ENCODE data around the gene CACNA1I. TPM values are rescaled to one million over a fixed set of nuclear protein-coding genes. Genes with fewer than 3 reads are reported as not detected.
A peak's percentile ranks its signal among the peaks of the same experiment; 100 is the strongest.

The CACNA1I gene
- total and polyA plus RNA-seq, 5 donors from 2014 or later, result 0.06 to 10.6 (median 0.32) TPM

- Histone ChIP-seq H3K4me1 (ENCODE audit: control insufficient read depth, insufficient read depth, low read length, poor library complexity, severe bottlenecking) (peaks cover 22% of the 10 kb centered on the region), H3K27ac (ENCODE audit: insufficient read depth, low read length, poor library complexity, severe bottlenecking) (no peak overlapping the region), H3K9me3 (ENCODE audit: control insufficient read depth in 2 of 2, low read length in 2 of 2) (no peaks in the 10 kb centered on the region), H3K27me3 (ENCODE audit: control insufficient read depth, insufficient read depth, low read length) (no peaks in the 10 kb centered on the region), H3K36me3 (ENCODE audit: control insufficient read depth, insufficient read depth, low read length) (no peaks in the 10 kb centered on the region), H3K4me3 (ENCODE audit: low read depth, low read length) (no peak overlapping the region)
- peaks cover 8% of the 10 kb centered on the region for H3K27me3 Mint-ChIP-seq
- H3K4me3 Mint-ChIP-seq, result no peak overlapping the region
- H3K9me3 Mint-ChIP-seq, result peaks cover 0 to 4% (median 2%) of the 10 kb centered on the region in 7 donors
- ATAC-seq (ENCODE audit: low read depth in 2 of 2) (no peak), DNase-seq (no peak)
- H3K36me3 Mint-ChIP-seq, result no peaks in the 10 kb centered on the region
- peaks cover 1 to 40% (median 18%) of the 10 kb centered on the region in 4 donors for H3K4me1 Mint-ChIP-seq
- H3K27ac Mint-ChIP-seq, result no peak overlapping the region
Observed at GRCh38 chr22:39597236-39597869, 26.8 kb downstream of the CACNA1I start.

- H3K9me3 Mint-ChIP-seq, result peaks cover 0 to 7% (median 3%) of the 10 kb centered on the region in 7 donors
- H3K9me3 ChIP-seq (ENCODE audit: control insufficient read depth in 2 of 2, low read length in 2 of 2), result no peaks in the 10 kb centered on the region
- no peaks in the 10 kb centered on the region for H3K27me3 ChIP-seq (ENCODE audit: control insufficient read depth, insufficient read depth, low read length)
- H3K4me1 ChIP-seq (ENCODE audit: control insufficient read depth, insufficient read depth, low read length, poor library complexity, severe bottlenecking), result peaks cover 29% of the 10 kb centered on the region
- ATAC-seq (ENCODE audit: low read depth in 2 of 2) (peak; percentile 61 to 63), DNase-seq (peak; percentile 58 to 80 (median 61))
- H3K36me3 Mint-ChIP-seq, result no peaks in the 10 kb centered on the region
- H3K27ac Mint-ChIP-seq, result peak overlapping the region in 1 of 3 donors; percentile 6
- no peak overlapping the region for H3K27ac ChIP-seq (ENCODE audit: insufficient read depth, low read length, poor library complexity, severe bottlenecking)
- no peak overlapping the region for H3K4me3 ChIP-seq (ENCODE audit: low read depth, low read length)
- peaks cover 7 to 50% (median 25%) of the 10 kb centered on the region in 4 donors for H3K4me1 Mint-ChIP-seq
- peaks cover 5% of the 10 kb centered on the region for H3K27me3 Mint-ChIP-seq
- H3K4me3 Mint-ChIP-seq, result peak overlapping the region in 3 of 4 donors; percentile 28 to 74 (median 48)
- no peaks in the 10 kb centered on the region for H3K36me3 ChIP-seq (ENCODE audit: control insufficient read depth, insufficient read depth, low read length)
Observed at GRCh38 chr22:39598017-39598965, 27.7 kb downstream of the CACNA1I start.

GRCh38 chr22:39600491-39601179, 30.1 kb downstream of the CACNA1I start:
- Mint-ChIP-seq H3K4me1 (peaks cover 10 to 56% (median 31%) of the 10 kb centered on the region in 4 donors), H3K4me3 (no peak overlapping the region), H3K9me3 (peaks cover 0 to 10% (median 3%) of the 10 kb centered on the region in 7 donors), H3K27ac (peak overlapping the region; percentile 25 to 85 (median 66)), H3K36me3 (no peaks in the 10 kb centered on the region), H3K27me3 (peaks cover 3% of the 10 kb centered on the region)
- no peak overlapping the region for H3K4me3 ChIP-seq (ENCODE audit: low read depth, low read length)
- ATAC-seq (ENCODE audit: low read depth in 2 of 2), result no peak
- no peak overlapping the region for H3K27ac ChIP-seq (ENCODE audit: insufficient read depth, low read length, poor library complexity, severe bottlenecking)
- DNase-seq, result no peak
- peaks cover 29% of the 10 kb centered on the region for H3K4me1 ChIP-seq (ENCODE audit: control insufficient read depth, insufficient read depth, low read length, poor library complexity, severe bottlenecking)
- no peaks in the 10 kb centered on the region for H3K36me3 ChIP-seq (ENCODE audit: control insufficient read depth, insufficient read depth, low read length)
- no peaks in the 10 kb centered on the region for H3K27me3 ChIP-seq (ENCODE audit: control insufficient read depth, insufficient read depth, low read length)
- no peaks in the 10 kb centered on the region for H3K9me3 ChIP-seq (ENCODE audit: control insufficient read depth in 2 of 2, low read length in 2 of 2)

- H3K36me3 Mint-ChIP-seq, result no peaks in the 10 kb centered on the region
- H3K4me1 ChIP-seq (ENCODE audit: control insufficient read depth, insufficient read depth, low read length, poor library complexity, severe bottlenecking), result peaks cover 29% of the 10 kb centered on the region
- no peaks in the 10 kb centered on the region for H3K9me3 ChIP-seq (ENCODE audit: control insufficient read depth in 2 of 2, low read length in 2 of 2)
Observed at GRCh38 chr22:39601180-39601535, 30.6 kb downstream of the CACNA1I start.

GRCh38 chr22:39603345-39603744, 32.8 kb downstream of the CACNA1I start:
- Histone ChIP-seq H3K4me3 (ENCODE audit: low read depth, low read length) (no peak overlapping the region), H3K9me3 (ENCODE audit: control insufficient read depth in 2 of 2, low read length in 2 of 2) (no peaks in the 10 kb centered on the region), H3K27me3 (ENCODE audit: control insufficient read depth, insufficient read depth, low read length) (no peaks in the 10 kb centered on the region), H3K4me1 (ENCODE audit: control insufficient read depth, insufficient read depth, low read length, poor library complexity, severe bottlenecking) (peaks cover 24% of the 10 kb centered on the region), H3K36me3 (ENCODE audit: control insufficient read depth, insufficient read depth, low read length) (no peaks in the 10 kb centered on the region), H3K27ac (ENCODE audit: insufficient read depth, low read length, poor library complexity, severe bottlenecking) (no peak overlapping the region)
- Mint-ChIP-seq H3K4me3 (no peak overlapping the region), H3K36me3 (no peaks in the 10 kb centered on the region), H3K27ac (peak overlapping the region in 2 of 3 donors; percentile 43 to 63), H3K4me1 (peaks cover 10 to 39% (median 29%) of the 10 kb centered on the region in 4 donors), H3K27me3 (no peaks in the 10 kb centered on the region), H3K9me3 (peaks cover 0 to 10% (median 3%) of the 10 kb centered on the region in 7 donors)
- DNase-seq (no peak), ATAC-seq (ENCODE audit: low read depth in 2 of 2) (no peak)

More at GRCh38 chr22:39601180-39601535, 30.6 kb downstream of the CACNA1I start:
- Mint-ChIP-seq H3K9me3 (peaks cover 0 to 10% (median 3%) of the 10 kb centered on the region in 7 donors), H3K27me3 (no peaks in the 10 kb centered on the region), H3K27ac (peak overlapping the region; percentile 39 to 85 (median 81)), H3K4me1 (peaks cover 10 to 53% (median 31%) of the 10 kb centered on the region in 4 donors), H3K4me3 (peak overlapping the region in 2 of 4 donors; percentile 26 to 66)
- no peaks in the 10 kb centered on the region for H3K36me3 ChIP-seq (ENCODE audit: control insufficient read depth, insufficient read depth, low read length)
- ATAC-seq (ENCODE audit: low read depth in 2 of 2) (no peak), DNase-seq (no peak)
- no peak overlapping the region for H3K4me3 ChIP-seq (ENCODE audit: low read depth, low read length)
- no peaks in the 10 kb centered on the region for H3K27me3 ChIP-seq (ENCODE audit: control insufficient read depth, insufficient read depth, low read length)
- H3K27ac ChIP-seq (ENCODE audit: insufficient read depth, low read length, poor library complexity, severe bottlenecking), result no peak overlapping the region

- ATAC-seq (ENCODE audit: low read depth in 2 of 2), result no peak
- no peak for DNase-seq
Observed at GRCh38 chr22:39610246-39610645, 39.7 kb downstream of the CACNA1I start.

GRCh38 chr22:39610766-39611165, 40.2 kb downstream of the CACNA1I start:
- no peaks in the 10 kb centered on the region for H3K36me3 ChIP-seq (ENCODE audit: control insufficient read depth, insufficient read depth, low read length)
- no peak overlapping the region for H3K4me3 ChIP-seq (ENCODE audit: low read depth, low read length)
- no peak for DNase-seq
- peaks cover 5 to 25% (median 15%) of the 10 kb centered on the region in 4 donors for H3K4me1 Mint-ChIP-seq
- no peak overlapping the region for H3K27ac Mint-ChIP-seq
- ATAC-seq (ENCODE audit: low read depth in 2 of 2), result no peak
- no peak overlapping the region for H3K27ac ChIP-seq (ENCODE audit: insufficient read depth, low read length, poor library complexity, severe bottlenecking)
- no peaks in the 10 kb centered on the region for H3K27me3 ChIP-seq (ENCODE audit: control insufficient read depth, insufficient read depth, low read length)
- H3K9me3 Mint-ChIP-seq, result peaks cover 0 to 5% (median 0%) of the 10 kb centered on the region in 7 donors
- peaks cover 10% of the 10 kb centered on the region for H3K4me1 ChIP-seq (ENCODE audit: control insufficient read depth, insufficient read depth, low read length, poor library complexity, severe bottlenecking)
- H3K36me3 Mint-ChIP-seq, result peaks cover 3% of the 10 kb centered on the region
- no peak overlapping the region for H3K4me3 Mint-ChIP-seq
- H3K27me3 Mint-ChIP-seq, result peaks cover 6% of the 10 kb centered on the region
- H3K9me3 ChIP-seq (ENCODE audit: control insufficient read depth in 2 of 2, low read length in 2 of 2), result no peaks in the 10 kb centered on the region

More at GRCh38 chr22:39610246-39610645, 39.7 kb downstream of the CACNA1I start:
- Mint-ChIP-seq H3K36me3 (peaks cover 3% of the 10 kb centered on the region), H3K4me1 (peaks cover 5 to 26% (median 14%) of the 10 kb centered on the region in 4 donors), H3K4me3 (peak overlapping the region in 1 of 4 donors; percentile 22), H3K27ac (no peak overlapping the region), H3K9me3 (peaks cover 0 to 5% (median 0%) of the 10 kb centered on the region in 7 donors), H3K27me3 (peaks cover 6% of the 10 kb centered on the region)
- H3K4me1 ChIP-seq (ENCODE audit: control insufficient read depth, insufficient read depth, low read length, poor library complexity, severe bottlenecking), result peaks cover 10% of the 10 kb centered on the region
- no peaks in the 10 kb centered on the region for H3K36me3 ChIP-seq (ENCODE audit: control insufficient read depth, insufficient read depth, low read length)
- H3K9me3 ChIP-seq (ENCODE audit: control insufficient read depth in 2 of 2, low read length in 2 of 2), result no peaks in the 10 kb centered on the region
- H3K27ac ChIP-seq (ENCODE audit: insufficient read depth, low read length, poor library complexity, severe bottlenecking), result no peak overlapping the region
- no peak overlapping the region for H3K4me3 ChIP-seq (ENCODE audit: low read depth, low read length)
- H3K27me3 ChIP-seq (ENCODE audit: control insufficient read depth, insufficient read depth, low read length), result no peaks in the 10 kb centered on the region

Measured in CD4-positive, CD25-positive, alpha-beta regulatory T cell (primary cell).